OCI-LY7 (cell line): ENCODE results near the gene MFAP2.

ENCODE experiments used
- CTCF ChIP-seq: fragments of 200-600 bp; sonication (generic); conservative IDR thresholded peaks from 2 replicates; pipeline ENCODE4 v1.5.1; 2014; ENCODE audit warnings: mild to moderate bottlenecking, antibody characterized with exemption, low read length, moderate library complexity, mixed read lengths
- EZH2phosphoT487 ChIP-seq: fragments of 200-600 bp; sonication (generic); IDR thresholded peaks from 2 replicates; pipeline ENCODE4 v1.6.1; 2018; ENCODE audit warnings: low read depth, borderline replicate concordance, mild to moderate bottlenecking, mixed run types, antibody characterized with exemption, low read length, moderate library complexity, mixed read lengths

DNA sequence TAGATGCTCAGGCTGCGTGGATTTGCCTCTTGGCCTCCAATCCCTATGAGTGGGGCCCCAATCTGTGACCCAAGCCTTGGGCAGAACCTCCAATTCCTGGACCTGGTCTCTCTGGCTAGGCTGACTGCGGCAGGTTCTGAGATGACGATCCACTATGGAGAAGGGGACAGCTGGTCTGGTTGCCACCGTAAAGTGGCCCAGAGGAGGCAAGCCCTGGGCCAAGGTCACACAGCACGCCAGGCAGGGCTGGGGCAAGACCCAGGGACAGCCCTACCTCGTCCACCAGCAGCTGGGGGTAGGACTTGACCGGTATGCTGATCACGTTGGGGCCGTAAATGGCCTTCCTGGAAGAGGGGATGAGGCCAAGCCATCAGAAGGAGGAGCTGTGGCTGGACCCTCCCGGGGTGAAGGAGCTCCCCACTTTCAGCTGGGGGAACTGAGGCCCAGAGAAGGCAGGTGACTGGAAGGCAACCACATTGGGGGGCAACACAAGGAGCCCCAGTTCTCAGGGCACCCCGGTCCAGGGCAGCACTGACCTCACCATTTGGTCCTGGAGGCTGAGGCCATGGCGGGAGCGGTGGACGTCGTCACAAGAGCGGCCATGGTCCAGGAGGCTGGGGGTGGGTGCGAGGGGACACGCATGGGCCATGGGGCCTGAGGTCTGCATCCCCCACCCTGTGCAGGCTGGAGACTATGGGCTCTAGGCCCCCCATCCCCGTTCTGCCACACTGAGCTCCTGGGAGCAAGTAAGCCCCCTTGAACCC lies 21.5 kb upstream of the MFAP2 start:
- TF ChIP-seq CTCF (no peak), EZH2phosphoT487 (no peak)
